A673 (cell line): ENCODE results near the gene GPM6B. TPM values are rescaled to one million over a fixed set of nuclear protein-coding genes. Genes with fewer than 3 reads are reported as not detected.

Source experiments
- BruUV-seq: library from RNA; stranded (reverse); fragments of 400-500 nt; replicated peaks from 2 replicates; lab custom pipeline; 2021; lab: Mats Ljungman, UMichigan
- CTCF ChIA-PET: fragments of 300-600 bp; sonication (Branson Sonifier 250); formaldehyde crosslinking; loops from one replicate; lab custom pipeline; 2022; ENCODE audit warnings: antibody characterized with exemption; lab: Charles Lee
- POLR2A ChIA-PET: fragments of 300-600 bp; sonication (Branson Sonifier 250); formaldehyde crosslinking; loops from one replicate; lab custom pipeline; 2022; ENCODE audit warnings: antibody characterized with exemption; ENCODE audit not compliant: low non-redundant PET; lab: Charles Lee
- DNase-seq: peaks from one replicate; pipeline ENCODE4 v3.0.0-alpha.2; 2015; ENCODE audit warnings: low spot score
- H3K27ac ChIP-seq: fragments of 200-600 bp; sonication (generic); 2 replicates; pipeline ENCODE4 v1.5.1; 2016; ENCODE audit warnings: mixed run types, low read depth, mild to moderate bottlenecking, mixed read lengths, antibody characterized with exemption, low read length; ENCODE audit not compliant: poor library complexity, severe bottlenecking
- H3K27me3 ChIP-seq: fragments of 200-600 bp; sonication (generic); replicated peaks from 2 replicates; pipeline ENCODE4 v1.6.1; 2017; ENCODE audit warnings: mixed run types, low read depth, mild to moderate bottlenecking, mixed read lengths, antibody characterized with exemption, low read length; ENCODE audit not compliant: insufficient read depth, poor library complexity
- H3K36me3 ChIP-seq: fragments of 200-600 bp; sonication (generic); 2 replicates; pipeline ENCODE4 v1.6.1; 2016; ENCODE audit warnings: mixed run types, mild to moderate bottlenecking, mixed read lengths, antibody characterized with exemption, low read length; ENCODE audit not compliant: insufficient read depth, poor library complexity, severe bottlenecking
- H3K4me1 ChIP-seq: fragments of 200-600 bp; sonication (generic); 2 replicates; pipeline ENCODE4 v1.6.1; 2017; ENCODE audit warnings: mixed run types, mild to moderate bottlenecking, mixed read lengths, antibody characterized with exemption, low read length; ENCODE audit not compliant: insufficient read depth, poor library complexity, severe bottlenecking
- H3K4me3 ChIP-seq: fragments of 200-600 bp; sonication (generic); 2 replicates; pipeline ENCODE4 v1.5.1; 2016; ENCODE audit warnings: low read depth, mixed run types, mild to moderate bottlenecking, mixed read lengths, low read length; ENCODE audit not compliant: poor library complexity, severe bottlenecking
- H3K9me3 ChIP-seq: fragments of 200-600 bp; sonication (generic); 2 replicates; pipeline ENCODE4 v1.6.1; 2016; ENCODE audit warnings: mixed run types, low read depth, mild to moderate bottlenecking, mixed read lengths, antibody characterized with exemption, low read length; ENCODE audit not compliant: poor library complexity, severe bottlenecking
- EZH2 ChIP-seq: fragments of 200-600 bp; sonication (generic); IDR thresholded peaks from 2 replicates; pipeline ENCODE4 v1.6.1; 2017; ENCODE audit warnings: borderline replicate concordance, low read depth, mild to moderate bottlenecking, mixed read lengths, antibody characterized with exemption, low read length; ENCODE audit not compliant: poor library complexity, severe bottlenecking
- intact Hi-C: fragments of 100-400 bp; cut with micrococcal nuclease; formaldehyde crosslinking; loops from one replicate; pipeline ENCODE4 v1.10.0; 2022; ENCODE audit not compliant: unreplicated experiment
- total RNA-seq: library from RNA; stranded (reverse); gene quantifications from 2 replicates; pipeline ENCODE4 v1.2.3, GENCODE V29; 2021
- TF ChIP-seq, protein P1 (sequence below): fragments of 300-800, 200-600 bp; sonication (generic); conservative IDR thresholded peaks from 2 replicates; pipeline ENCODE4 v1.5.1; 2017; ENCODE audit warnings: low read depth, mild to moderate bottlenecking, antibody characterized with exemption, low read length, moderate library complexity, mixed read lengths

GPM6B gene
- total RNA-seq, 1 experiment from 2014 or later: 7.6 TPM

DNA sequence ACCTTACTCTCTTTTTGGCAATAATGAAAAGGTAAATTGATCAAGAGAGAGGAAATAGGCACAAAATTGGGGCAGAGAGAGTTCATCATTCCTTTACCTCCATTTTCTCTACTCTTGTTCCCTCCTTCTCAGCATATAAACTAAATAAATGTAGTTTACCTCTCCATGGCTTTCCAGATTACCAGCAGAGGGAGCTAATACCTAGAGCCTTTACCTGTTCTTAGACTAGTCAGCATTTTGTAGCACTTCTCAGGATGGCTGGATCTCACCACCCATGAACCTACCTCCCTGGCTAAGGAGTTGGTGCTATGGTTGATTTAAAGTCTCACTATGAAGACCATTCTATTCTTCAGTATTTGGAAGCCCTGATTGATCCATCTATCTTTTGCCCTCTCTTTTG lies 66.7 kb downstream of the GPM6B start:
- peaks cover 9% of the 10 kb centered on the region for H3K36me3 ChIP-seq

DNA sequence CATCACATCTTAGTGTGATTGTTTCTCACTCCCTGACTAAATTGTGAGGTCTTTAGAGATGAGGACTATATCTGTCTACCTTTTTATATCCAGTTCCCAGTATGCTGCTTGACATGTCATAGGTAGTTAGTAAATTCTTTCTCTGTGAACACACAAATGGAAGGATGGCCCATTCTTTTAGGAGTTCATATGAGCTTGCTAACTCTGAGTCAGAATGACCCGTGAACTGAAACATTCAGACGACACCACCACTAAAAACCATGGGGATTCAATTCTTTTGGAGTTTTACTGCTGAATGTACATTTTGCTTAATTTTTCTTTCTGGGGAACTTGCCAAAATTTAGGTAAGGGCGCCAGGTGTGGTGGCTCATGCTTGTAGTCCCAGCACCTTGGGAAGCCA lies 68.4 kb downstream of the GPM6B start:
- no peak for DNase-seq
- H3K27ac ChIP-seq: no peak overlapping the region
- POLR2A ChIA-PET: no interaction called here
- H3K4me3 ChIP-seq: no peak overlapping the region
- CTCF ChIA-PET: interaction anchor here (0.6 kb wide), 1 partner anchor 83 kb away, joined by 6 read pairs; no protein-coding TSS in a partner anchor
- H3K27me3 ChIP-seq: no peaks in the 10 kb centered on the region
- intact Hi-C loops: loop anchor here (1.0 to 5.0 kb wide), 2 partner anchors 90 to 241 kb away; no protein-coding TSS in a partner anchor
- peaks cover 9% of the 10 kb centered on the region for H3K36me3 ChIP-seq
- H3K4me1 ChIP-seq: no peaks in the 10 kb centered on the region
- no TSS peak for BruUV-seq
- H3K9me3 ChIP-seq: no peaks in the 10 kb centered on the region
- TF ChIP-seq, protein P1, sequence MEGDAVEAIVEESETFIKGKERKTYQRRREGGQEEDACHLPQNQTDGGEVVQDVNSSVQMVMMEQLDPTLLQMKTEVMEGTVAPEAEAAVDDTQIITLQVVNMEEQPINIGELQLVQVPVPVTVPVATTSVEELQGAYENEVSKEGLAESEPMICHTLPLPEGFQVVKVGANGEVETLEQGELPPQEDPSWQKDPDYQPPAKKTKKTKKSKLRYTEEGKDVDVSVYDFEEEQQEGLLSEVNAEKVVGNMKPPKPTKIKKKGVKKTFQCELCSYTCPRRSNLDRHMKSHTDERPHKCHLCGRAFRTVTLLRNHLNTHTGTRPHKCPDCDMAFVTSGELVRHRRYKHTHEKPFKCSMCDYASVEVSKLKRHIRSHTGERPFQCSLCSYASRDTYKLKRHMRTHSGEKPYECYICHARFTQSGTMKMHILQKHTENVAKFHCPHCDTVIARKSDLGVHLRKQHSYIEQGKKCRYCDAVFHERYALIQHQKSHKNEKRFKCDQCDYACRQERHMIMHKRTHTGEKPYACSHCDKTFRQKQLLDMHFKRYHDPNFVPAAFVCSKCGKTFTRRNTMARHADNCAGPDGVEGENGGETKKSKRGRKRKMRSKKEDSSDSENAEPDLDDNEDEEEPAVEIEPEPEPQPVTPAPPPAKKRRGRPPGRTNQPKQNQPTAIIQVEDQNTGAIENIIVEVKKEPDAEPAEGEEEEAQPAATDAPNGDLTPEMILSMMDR: no peak
- TF ChIP-seq EZH2: no peak

More for the DNA sequence above, 66.7 kb downstream of the GPM6B start:
- Histone ChIP-seq H3K27me3 (no peaks in the 10 kb centered on the region), H3K4me1 (no peaks in the 10 kb centered on the region), H3K9me3 (no peaks in the 10 kb centered on the region), H3K4me3 (no peak overlapping the region), H3K27ac (no peak overlapping the region)
- CTCF ChIA-PET: interaction anchor here (0.7 to 1.3 kb wide), 2 partner anchors 148 to 282 kb away, joined by 3 to 6 read pairs; no protein-coding TSS in a partner anchor
- intact Hi-C loops: loop anchor here (1.0 kb wide), 1 partner anchor 282 kb away; no protein-coding TSS in a partner anchor
- POLR2A ChIA-PET: no interaction called here
- no TSS peak for BruUV-seq
- DNase-seq: peak; percentile 39
- TF ChIP-seq, protein P1: peak; percentile 66
- no peak for TF ChIP-seq EZH2

DNA sequence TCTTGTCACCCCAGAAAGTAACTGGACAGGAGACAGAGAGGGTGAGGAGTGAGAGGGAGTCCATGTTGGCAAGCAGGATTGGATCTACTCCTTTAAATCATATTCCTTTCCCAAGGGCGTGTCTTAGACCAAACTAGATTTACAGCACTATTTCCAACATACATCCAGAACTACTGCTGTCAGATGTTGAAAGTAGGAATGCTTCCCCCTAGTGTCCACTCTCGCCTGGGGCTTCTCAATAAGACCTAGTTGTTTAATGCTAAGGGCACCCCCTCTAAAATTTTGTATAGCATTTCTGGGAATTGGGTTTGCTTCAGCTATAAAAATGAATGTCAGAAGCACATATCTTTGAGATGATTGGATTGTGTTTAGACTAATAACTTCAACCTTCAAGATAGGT lies 69.1 kb downstream of the GPM6B start:
- no peaks in the 10 kb centered on the region for H3K4me1 ChIP-seq
- intact Hi-C loops: loop anchor here (1.0 to 5.0 kb wide), 2 partner anchors 90 to 241 kb away; no protein-coding TSS in a partner anchor
- TF ChIP-seq EZH2: no peak
- TF ChIP-seq, protein P1: peak; percentile 61
- peak; percentile 62 for DNase-seq
- no TSS peak for BruUV-seq
- no peak overlapping the region for H3K4me3 ChIP-seq
- no peaks in the 10 kb centered on the region for H3K9me3 ChIP-seq
- H3K36me3 ChIP-seq: peaks cover 9% of the 10 kb centered on the region
- POLR2A ChIA-PET: no interaction called here
- CTCF ChIA-PET: interaction anchor here (0.6 kb wide), 1 partner anchor 82 kb away, joined by 6 read pairs; no protein-coding TSS in a partner anchor
- H3K27ac ChIP-seq: no peak overlapping the region
- no peaks in the 10 kb centered on the region for H3K27me3 ChIP-seq
